T-helper 22 cell (primary cell): ENCODE data around the gene DSTYK.
"Not testable (repeated sequence)": the region's sequence is repeated elsewhere in the genome, so short reads cannot be mapped to it uniquely, and the experiment has no call there.

Experiments
- DNase-seq: peaks from one replicate; pipeline ENCODE4 v3.0.0-alpha.2; 2020; ENCODE audit warnings: low read depth

Gene DSTYK

DNA sequence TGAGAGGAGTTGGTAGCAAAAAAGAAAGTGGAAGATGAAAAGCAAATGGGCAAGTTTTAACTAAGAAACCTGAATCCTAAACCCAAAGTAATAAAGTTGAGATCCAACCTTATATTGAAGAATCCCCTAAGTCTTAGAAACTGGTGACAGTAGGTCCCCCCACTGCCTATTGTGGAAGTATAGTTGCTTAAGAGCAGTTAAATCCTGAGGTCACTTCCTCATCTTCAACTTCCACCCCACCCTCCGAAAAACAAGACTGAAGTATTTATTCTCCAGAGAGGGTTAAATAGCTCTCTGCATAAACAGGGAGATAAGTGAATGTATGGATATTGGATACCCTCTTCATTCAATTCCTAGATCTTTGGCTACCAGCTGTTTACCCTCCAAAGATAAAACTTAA, 3.3 kb upstream of the DSTYK start:
- DNase-seq, result no peak

DNA sequence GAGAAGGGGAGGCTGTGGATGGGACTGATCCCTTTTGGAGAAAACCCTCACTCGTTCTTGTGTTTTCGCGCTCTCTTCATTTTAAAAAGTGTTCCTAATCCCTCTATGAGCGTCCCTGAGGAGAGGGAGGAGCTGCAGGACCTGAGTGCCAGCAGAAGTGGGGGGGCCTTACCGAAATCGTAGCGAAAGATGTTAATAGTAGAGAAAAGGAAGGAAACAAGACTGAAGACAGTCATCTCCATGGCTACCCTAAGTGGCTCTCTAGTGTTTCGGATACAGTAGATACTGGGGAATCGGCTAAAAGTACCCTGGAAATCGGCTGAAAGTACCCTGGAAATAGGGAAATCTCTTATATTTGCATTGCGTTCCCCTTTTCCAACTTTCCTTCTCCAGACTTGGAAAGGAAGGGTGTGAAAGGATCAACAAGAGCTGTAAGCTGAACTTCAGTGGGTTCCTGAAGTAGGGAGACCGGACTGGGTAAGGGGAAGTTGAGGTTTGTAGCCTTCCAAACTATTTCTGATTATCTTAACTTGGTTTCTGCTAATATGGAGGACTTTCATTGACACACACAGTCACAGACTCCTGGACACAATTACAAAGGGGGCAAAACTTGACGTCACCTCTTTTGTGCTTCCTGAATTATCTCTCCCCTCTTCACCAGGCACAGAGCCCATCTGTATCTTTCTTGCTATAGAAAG, 486 bp upstream of the DSTYK start:
- no peak for DNase-seq

DNA sequence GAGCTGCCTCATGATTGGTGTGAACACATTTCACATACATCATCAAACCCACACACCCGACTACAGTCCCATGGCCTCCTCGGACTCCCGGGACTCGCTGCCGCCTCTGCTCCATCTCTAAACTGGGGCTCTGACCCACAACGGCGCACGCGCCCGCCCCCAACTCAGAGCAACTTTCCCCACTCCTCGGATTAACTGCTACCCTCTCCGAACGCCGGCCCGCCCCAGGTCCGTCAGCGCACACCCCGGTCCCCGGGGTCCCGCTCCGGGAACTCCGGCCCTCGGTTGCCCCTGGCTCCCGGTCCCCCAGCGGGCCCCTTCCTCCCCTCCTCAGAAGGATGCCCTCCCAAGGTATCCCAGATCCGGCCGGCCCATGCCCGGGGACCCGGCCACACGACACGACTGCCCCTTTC, 740 bp downstream of the DSTYK start:
- no peak for DNase-seq

DNA sequence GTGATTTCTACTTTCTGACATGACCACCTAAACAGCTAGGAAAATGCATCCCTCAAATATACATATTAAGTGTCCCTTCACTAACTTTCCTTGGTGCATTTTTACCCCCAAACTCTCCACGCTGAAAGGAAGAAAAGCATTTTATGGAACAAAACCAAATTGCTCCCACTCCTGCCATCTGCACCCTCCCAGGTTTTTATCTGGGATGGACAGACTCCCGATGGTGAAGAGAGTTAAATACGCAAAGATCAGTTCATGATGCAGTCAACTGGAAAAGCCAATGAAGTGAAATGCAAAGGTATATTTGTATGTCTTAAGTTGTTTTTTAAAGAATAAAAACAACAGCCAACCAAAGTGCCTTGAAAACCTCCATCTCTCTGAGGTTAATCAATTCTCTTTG, 2.7 kb downstream of the DSTYK start:
- DNase-seq, result no peak

DNA sequence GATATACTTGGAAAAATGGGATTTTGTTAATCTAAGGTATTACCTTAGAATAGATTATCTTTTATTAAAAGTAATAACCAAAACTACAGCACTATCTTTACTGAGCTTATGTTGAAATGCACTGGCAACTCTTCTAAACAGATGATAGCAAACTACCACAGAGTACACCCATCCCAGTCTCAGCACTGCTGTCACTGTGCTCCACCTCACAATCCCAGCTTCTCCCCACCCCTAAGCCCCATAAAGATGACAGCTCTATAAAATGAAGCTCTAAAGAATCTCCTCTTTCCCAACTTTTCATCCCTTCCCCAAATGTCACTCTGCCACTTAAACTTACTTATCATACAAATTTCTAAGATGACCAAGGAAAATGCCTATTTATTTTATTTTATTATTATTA, 6.4 kb downstream of the DSTYK start:
- DNase-seq, result no peak

DNA sequence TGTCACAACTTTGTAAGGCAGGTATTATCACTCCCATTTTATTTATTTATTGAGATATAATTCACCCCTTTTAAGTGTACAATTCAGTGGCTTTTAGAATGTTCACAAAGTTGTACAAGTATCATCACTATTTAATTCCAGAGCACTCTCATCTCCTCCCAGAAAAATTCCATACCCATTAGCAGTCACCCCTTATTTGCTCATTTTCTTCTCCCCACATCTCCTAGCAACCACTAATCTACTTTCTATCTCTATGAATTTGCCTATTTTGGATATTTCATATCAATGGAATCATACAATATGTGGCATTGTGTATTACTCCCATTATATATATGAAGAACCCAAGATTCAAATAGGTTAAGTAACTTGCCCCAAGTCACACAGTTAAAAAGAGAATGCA, 7.0 kb downstream of the DSTYK start:
- DNase-seq, result no peak

DNA sequence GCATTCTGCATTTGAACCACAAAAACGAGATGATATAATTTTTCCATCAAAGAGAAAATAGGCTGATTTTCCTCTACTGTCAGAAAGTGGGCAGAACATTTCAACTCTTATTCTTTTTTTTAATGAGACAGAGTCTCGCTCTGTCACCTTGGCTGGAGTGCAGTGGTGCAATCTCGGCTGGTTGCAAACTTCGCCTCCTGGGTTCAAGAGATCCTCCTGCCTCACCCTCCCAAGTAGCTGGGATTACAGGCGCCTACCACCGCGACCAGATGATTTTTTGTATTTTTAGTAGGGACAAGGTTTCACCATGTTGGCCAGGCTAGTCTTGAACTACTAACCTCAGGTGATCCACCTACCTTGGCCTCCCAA, 11.6 kb downstream of the DSTYK start:
- DNase-seq, result no peak

DNA sequence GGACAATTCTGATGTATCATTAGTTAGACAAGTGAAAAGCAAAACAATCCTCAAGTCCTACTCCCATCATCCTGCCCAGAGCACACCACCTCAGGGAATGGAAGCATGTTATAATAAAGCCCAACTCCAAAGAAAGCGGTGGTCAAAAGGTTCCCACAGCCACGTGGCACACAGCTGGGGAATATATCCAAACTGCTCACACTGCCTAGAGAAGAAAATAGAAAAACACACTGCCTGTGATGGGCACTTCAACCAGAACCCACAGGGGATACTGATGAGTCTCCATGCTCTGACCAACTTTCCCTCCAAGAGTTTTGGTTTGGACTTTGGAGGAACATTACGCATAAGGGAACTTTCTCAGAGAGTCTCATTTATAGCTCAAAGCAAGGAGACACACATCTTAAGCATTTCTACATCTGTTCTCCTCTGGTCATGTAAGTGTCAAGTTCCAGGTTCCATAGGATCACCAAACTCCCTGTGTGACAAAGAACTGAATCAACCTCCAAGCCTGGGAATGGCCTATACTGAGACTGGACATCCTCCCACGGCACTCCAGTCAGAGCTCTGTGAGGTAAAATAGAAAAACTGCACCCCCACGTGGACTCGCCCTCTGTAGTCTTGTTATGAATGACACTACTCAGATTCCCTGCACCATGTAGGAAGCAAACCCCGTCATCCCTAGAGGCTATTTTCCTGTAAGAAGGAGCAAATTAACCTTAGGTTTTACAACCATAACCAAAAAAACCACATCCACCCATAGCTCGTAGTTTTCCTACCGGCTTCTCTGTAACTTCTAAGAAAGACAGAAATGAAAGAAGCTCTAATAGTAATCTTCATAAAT, 12.2 kb downstream of the DSTYK start:
- no peak for DNase-seq

DNA sequence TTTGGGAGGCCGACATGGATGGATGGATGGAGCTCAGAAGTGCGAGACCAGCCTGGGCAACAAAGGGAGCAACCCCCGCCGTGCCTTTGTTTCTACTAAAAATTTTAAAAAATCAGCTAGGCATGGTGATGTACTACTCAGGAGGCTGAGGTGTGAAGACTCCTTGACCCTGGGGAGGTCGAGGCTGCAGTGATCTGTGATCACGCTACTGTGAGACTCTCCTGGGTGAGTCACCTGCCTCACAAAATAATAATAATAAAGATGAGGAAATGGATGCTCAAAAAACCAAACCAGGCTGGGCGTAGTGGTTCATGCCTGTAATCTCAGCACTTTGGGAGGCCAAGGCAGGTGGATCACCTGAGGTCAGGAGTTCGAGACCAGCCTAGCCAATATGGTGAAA, 19.2 kb downstream of the DSTYK start:
- no peak for DNase-seq

DNA sequence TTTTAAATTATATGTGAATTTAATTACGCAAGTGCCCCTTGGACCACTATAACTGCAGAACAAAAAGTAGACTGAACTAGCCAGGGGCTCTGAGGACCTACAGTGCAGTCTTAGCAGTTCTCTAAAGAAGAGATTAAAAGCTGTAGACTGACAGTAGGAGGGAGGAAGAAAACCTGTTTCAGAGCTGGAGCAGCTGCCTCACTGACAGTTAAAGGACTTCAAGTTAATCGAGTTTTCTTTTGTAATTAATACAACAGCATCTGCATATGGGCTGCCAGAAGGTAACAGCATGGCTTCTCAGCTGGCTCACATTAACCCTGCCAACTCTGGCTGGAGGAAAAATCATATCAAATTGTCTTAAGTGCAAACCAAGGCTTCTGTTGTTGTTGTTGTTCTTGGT, 19.9 kb downstream of the DSTYK start:
- DNase-seq, result no peak

DNA sequence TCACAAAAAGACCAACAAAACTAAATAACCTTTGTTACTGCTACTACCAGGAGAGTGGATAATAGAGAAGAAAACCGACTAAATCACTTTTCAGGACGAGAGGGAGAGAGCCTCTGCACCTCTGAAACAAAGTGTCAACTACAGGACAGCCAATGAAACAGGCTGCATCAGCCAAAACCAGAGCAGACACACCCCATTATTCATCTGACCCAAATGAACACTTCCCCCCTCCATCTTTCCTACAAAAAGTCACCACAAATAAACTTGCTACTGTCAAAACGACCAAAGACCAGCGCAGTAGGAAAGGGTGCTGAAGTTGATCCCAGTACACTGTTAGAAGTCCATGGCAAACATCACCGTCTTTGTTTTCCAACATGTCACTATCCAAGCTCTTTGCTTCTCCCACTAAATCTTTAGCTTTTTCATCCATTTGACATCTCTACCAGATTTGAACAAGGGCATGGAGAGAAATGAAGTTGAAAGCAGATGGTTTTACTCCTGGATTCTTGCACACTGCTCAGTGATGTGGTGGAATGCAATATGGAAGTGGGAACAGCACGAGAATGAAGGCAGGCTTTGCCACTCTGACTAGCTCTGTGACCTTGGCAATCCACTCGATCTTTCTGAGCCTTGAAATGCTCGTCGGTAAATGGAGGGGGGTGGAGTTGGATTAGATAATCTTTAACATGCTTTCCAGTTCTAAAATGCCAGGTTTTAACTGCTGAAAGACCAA, 20.5 kb downstream of the DSTYK start:
- DNase-seq, result no peak

DNA sequence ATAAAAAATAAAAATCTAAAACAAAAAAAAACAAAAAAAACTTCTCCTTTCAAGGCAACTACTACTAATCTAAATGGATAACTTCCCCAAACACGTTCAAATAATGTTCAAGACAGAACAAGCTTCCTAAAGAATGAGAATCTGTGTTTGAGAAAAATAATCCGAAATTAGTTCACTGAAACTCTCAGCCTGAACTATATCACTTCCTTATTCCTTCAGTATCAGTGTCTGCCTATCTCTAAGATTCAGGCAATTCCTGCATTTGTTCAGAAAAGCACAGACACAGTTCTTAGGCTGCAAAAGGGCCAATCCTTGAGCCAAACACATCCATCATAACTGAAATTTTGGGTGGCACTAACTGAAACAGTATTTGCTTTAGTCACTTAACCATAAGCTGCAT, 22.4 kb downstream of the DSTYK start:
- DNase-seq, result no peak

DNA sequence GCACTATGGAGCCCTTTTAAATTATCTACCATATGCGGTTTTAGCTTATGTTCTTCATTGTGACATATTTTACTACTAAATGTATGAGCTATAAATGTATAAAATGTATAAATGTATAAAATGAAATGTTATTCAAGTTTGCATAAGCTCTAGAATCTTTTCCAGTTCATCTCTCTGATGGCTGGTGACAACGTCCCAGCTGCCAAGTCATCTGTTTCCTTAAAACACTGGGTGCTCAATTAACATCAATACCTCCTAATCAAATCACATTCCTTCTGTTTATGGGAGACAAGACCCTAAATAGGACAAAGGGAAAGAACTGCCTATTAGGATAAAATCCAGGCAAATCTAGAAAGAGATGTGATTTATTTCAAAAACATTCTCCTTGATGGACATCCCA, 22.9 kb downstream of the DSTYK start:
- no peak for DNase-seq

DNA sequence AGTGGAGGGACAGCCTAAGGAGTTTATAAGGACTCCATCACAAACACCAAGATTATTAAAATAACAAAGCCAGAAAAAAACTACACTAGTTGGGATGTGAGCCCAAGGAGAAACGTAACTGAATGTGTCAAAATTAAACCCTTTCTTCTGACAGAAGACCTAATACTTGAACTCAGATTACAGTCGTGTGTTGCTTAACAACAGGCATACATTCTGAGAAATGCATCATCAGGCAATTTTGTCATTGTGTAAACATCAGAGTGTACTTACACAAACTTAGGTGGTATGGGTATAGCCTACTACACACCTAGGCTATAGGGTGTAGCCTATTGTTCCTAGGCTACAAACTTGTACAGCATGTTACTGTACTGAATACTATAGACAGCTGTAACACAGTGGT, 23.4 kb downstream of the DSTYK start:
- DNase-seq, result no peak

DNA sequence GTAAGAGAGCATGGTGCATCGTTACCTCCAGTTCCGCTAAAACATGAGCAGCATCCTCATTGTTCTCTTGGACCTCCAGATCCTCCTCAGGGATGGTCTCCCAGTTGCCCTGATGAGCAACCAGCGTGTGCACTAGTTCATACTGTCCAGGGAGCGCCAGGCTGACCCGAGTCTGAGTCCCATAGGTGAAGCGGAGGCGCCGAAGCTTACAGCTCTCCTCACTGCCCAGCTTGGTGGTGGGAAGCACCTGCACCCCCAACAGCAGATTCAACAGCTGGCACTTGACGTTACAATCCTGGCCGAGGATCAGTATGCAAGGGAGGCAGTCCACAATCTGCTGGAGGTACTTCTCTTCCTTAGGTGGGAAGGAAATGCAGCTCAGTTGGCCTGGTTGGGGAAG, 24.1 kb downstream of the DSTYK start:
- DNase-seq, result no peak

DNA sequence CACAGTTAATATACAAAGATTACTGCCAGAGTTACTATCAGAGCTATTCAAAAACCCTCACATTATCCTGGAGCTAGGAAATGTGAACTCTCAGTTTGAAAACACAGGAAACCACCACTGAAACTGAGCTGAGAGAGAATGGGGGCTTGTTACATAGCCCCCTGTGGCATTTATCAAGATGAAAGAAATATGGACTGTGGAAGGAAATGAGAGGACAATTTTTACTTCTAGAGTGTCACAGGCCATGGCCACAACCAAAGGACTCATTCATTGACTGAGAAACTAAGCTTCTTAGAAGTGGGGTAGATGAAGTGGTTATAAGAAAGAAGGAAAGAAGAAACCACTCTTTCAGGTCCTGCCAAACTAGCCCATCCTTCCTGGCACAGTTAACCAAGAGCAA, 25.3 kb downstream of the DSTYK start:
- no peak for DNase-seq

DNA sequence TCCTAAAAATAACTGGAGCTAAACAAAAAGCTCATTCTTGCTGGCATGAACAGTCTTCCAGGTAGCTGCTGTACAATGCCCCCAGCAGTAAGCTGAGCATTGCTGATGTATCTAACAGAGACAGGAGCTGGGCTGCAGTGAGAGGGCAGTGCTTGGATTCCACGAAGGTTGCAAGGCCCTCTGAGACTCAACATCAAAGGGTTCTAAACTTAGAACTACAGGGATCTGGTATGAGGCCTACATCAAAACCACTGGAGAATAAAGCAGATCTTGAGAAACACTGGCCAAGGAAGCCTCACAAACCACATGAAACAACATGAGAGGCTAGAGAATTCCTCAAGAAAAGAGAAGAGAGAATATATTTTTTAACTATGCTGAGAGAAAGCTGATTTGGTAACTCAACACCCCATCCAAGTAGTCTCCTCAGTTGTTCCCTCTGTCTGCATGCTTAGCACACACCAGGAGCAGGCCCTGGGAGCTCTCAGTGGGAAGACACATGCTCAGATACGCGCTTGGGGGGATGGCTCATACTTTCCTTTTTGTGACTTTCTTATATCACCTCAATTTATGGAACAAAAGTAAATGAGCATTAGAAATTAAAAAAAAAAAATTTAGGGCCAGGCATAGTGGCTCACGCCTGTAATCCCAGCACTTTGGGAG, 27.7 kb downstream of the DSTYK start:
- DNase-seq, result no peak

DNA sequence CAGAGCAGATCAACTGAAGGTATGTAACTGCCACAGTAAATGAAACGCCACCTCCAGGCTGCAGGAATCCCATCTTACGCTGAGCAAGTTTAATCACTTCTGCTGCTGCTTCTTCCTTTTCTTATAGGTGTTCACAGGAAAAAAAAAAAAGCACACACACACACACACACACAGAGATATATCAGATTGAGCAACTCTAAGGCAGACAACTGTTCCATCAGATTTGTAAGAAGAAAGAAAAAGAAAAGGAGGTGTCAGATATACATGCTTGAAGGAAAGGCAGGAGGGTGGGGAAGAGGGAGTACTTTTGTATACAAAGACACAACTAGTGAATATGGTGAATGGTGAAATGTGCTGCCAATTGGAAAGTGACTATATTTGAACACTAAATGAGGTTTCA, 28.6 kb downstream of the DSTYK start:
- no peak for DNase-seq

DNA sequence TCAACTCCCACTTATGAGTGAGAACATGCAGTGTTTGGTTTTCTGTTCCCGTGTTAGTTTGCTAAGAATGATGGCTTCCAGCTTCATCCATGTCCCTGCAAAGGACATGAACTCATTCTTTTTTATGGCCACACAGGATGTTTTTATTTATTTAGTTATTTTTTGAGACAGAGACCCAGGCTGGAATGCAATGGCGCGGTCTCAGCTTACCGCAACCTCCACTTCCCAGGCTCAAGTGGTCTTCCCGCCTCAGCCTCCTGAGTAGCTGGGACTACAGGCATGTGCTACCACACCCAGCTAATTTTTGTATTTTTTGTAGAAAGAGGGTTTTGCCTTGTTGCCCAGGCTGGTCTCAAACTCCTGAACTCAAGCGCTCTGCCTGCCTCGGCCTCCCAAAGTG, 31.2 kb downstream of the DSTYK start:
- DNase-seq, result not testable (repeated sequence)

DNA sequence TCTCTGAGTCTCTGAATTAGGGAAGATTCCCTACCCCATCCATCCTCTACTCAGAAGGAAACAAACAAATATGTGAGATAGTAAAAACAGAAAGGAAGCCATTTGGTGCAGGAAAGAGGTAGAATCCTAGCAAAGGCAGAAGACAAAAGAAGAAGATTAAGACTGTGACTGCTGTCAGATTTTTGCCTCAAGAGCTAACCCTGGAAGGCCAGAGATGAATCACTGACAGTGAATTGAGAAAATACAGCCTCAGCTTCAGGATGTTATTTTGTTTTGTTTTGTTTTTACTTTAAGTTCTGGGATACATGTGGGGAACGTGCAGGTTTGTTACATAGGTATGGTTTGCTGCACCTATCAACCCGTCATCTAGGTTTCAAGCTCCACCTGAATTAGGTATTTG, 31.7 kb downstream of the DSTYK start:
- no peak for DNase-seq

DNA sequence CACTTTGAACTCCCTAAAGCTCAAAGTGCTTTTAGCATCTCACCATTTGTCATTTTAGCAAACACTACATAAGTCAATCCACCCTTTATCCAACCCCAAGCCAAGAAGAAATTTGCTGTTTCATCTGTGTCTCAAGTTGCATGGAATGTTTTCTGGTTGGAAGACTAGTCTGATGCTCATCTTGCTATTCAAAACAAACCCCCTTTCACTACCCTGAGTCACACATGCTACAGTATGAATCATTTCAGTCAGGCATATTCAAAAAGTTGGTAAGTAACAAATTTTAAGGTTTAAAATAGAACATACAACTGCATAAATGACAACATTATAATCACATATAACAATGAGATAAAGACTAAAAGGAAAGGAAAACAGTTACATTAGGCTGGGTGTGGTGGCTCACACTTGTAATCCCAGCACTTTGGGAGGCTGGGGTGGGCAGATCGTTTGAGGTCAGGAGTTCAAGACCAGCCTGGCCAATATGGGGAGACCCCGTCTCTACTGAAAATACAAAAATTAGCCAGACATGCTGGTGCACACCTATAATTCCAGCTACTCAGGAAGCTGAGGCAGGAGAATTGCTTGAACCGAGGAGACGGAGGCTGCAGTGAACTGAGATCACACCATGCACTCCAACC, 38.7 kb downstream of the DSTYK start:
- DNase-seq, result no peak

DNA sequence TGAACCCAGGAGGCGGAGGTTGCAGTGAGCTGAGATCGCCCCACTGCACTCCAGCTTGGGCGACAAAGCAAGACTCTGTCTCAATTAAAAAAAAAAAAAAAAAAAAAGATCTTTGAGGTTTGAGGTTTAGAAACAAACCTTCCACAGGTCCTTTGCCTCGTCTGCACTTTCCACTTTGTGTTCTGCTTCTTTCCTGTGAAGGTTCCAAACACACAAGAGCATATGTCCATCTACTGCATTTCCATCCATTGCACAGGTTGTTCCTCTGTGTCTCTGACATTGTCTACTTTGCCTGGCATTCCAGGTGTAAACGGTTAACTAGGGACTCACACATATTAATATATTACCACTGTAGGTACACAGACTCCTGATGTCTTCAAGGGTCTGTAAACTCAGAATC, 40.1 kb downstream of the DSTYK start:
- DNase-seq, result no peak
